OCI-LY3 (cell line): Measurements from ENCODE around the gene COL10A1.

Experiments used
- H2AFZ ChIP-seq: fragments of 200-600, 300-600 bp; shearing (Covaris generic); 2 replicates; pipeline ENCODE4 v1.6.0; 2014; ENCODE audit warnings: antibody characterized with exemption, low read depth, low read length
- H3K27ac ChIP-seq: fragments of 200-600, 300-600 bp; sonication (generic); 2 replicates; pipeline ENCODE4 v1.5.1; 2014; ENCODE audit warnings: mild to moderate bottlenecking, low read length, moderate library complexity, mixed read lengths
- H3K27me3 ChIP-seq: fragments of 200-600, 300-600 bp; sonication (generic); 2 replicates; pipeline ENCODE4 v1.6.1; 2014; ENCODE audit warnings: low read depth, low read length, mixed read lengths
- H3K36me3 ChIP-seq: fragments of 200-600, 300-600 bp; sonication (generic); replicated peaks from 2 replicates; pipeline ENCODE3; 2014; ENCODE audit warnings: low read depth, low read length, mixed read lengths
- H3K4me1 ChIP-seq: fragments of 300-600, 200-600 bp; sonication (generic); 2 replicates; pipeline ENCODE4 v1.6.1; 2014; ENCODE audit warnings: low read length, mixed read lengths
- H3K4me2 ChIP-seq: fragments of 200-600, 300-600 bp; sonication (generic); 2 replicates; pipeline ENCODE4 v1.6.1; 2014; ENCODE audit warnings: low read length, mixed read lengths
- H3K4me3 ChIP-seq: fragments of 300-600, 200-600 bp; sonication (generic); 2 replicates; pipeline ENCODE4 v1.5.1; 2014; ENCODE audit warnings: antibody characterized with exemption, mild to moderate bottlenecking, low read length, moderate library complexity
- H3K79me2 ChIP-seq: fragments of 300-600, 200-600 bp; shearing (Covaris generic); 2 replicates; pipeline ENCODE4 v1.6.1; 2014; ENCODE audit warnings: mild to moderate bottlenecking, low read length, mixed read lengths
- H3K9ac ChIP-seq: fragments of 300-600, 200-600 bp; shearing (Covaris generic); 2 replicates; pipeline ENCODE4 v1.6.0; 2014; ENCODE audit warnings: mild to moderate bottlenecking, low read length, moderate library complexity
- H3K9me3 ChIP-seq: fragments of 200-600, 300-600 bp; shearing (Covaris generic); 2 replicates; pipeline ENCODE4 v1.6.1; 2014; ENCODE audit warnings: low read length, mixed read lengths; ENCODE audit not compliant: insufficient read depth
- H4K20me1 ChIP-seq: fragments of 200-600, 300-600 bp; sonication (generic); 2 replicates; pipeline ENCODE4 v1.6.1; 2016; ENCODE audit warnings: low read length, mixed read lengths; ENCODE audit not compliant: insufficient read depth
- EZH2phosphoT487 ChIP-seq: fragments of 200-600 bp; shearing (Covaris generic); IDR thresholded peaks from 2 replicates; pipeline ENCODE4 v1.6.1; 2018; ENCODE audit warnings: antibody characterized with exemption, mixed run types, low read depth
- TF ChIP-seq, protein P1 (sequence below): fragments of 200-600, 300-600 bp; sonication (generic); IDR thresholded peaks from 2 replicates; pipeline ENCODE4 v1.5.1; 2014; ENCODE audit warnings: antibody characterized with exemption, low read length, low read depth

The COL10A1 gene

DNA sequence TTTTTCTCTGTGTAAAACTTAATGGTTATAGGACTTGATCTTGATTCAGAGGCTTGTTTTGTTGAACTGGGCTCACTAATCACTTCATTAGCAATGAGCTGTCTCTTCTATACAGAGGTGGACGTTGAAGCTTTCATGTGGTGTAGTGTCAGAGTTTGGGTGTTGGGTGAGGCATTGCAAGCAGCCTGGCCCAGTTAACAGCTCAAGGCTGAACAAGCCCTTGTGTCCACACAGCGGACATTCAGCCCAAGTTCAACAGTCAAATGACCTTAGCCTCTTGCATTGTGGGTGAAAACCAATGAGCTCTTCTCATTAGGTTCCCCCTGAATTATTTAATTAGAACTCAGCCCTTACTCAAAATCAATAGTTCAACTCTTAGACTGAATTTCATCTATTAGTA is 12.5 kb downstream of the COL10A1 start:
- Histone ChIP-seq H3K4me1 (no peaks in the 10 kb centered on the region), H3K79me2 (no peaks in the 10 kb centered on the region), H3K36me3 (peaks cover 19% of the 10 kb centered on the region), H2AFZ (no peak overlapping the region), H4K20me1 (no peaks in the 10 kb centered on the region), H3K27ac (no peak overlapping the region), H3K4me2 (no peak overlapping the region), H3K4me3 (no peak overlapping the region), H3K9ac (no peak overlapping the region), H3K9me3 (no peaks in the 10 kb centered on the region), H3K27me3 (no peaks in the 10 kb centered on the region)
- TF ChIP-seq, protein P1, sequence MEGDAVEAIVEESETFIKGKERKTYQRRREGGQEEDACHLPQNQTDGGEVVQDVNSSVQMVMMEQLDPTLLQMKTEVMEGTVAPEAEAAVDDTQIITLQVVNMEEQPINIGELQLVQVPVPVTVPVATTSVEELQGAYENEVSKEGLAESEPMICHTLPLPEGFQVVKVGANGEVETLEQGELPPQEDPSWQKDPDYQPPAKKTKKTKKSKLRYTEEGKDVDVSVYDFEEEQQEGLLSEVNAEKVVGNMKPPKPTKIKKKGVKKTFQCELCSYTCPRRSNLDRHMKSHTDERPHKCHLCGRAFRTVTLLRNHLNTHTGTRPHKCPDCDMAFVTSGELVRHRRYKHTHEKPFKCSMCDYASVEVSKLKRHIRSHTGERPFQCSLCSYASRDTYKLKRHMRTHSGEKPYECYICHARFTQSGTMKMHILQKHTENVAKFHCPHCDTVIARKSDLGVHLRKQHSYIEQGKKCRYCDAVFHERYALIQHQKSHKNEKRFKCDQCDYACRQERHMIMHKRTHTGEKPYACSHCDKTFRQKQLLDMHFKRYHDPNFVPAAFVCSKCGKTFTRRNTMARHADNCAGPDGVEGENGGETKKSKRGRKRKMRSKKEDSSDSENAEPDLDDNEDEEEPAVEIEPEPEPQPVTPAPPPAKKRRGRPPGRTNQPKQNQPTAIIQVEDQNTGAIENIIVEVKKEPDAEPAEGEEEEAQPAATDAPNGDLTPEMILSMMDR, result no peak

DNA sequence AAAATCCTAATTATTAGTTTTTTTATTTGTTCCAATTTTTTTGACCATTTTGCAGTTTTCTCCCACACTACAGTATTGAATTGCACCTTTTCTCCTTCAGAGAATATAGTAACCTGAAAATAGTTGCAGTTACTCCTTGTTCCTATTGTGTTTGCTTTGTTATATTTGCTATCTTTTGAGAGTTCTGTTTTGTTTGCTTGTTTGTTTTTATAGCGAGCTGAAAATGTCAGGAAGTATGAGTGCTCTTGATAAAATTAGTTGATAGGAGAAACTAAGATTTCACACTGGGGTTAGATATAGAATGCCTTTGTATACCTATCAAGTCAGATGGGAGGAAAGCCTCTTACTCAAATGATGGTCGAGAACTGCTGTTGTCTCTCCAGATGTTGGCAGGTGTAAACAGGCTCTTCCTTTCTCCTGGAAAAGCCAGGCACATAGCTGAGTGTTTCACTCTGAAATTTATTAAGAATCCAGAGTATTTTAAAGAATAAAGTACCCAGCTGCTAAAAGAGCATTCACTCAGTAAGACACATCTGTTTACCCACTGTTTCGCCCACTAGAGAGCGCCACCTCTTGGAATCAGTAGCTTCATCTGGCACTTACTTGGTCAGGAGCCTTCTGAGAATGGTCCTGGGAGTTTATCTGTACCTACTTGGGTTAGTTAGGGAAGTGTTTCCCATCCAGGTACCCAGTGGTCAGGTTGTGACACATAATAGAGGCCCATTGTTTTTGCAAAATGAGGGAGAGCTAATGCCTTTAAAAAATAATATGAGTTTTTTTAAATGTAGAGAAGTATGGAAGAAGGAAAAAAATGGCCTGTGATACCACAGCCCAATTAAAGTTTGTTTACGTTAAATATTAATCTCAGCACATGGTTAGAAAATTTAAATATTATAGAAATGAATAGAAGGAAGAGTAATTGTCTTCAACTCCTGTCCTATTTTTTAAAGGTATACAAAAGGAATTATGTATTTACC is 14.1 kb downstream of the COL10A1 start:
- no peak overlapping the region for H3K27ac ChIP-seq
- no peaks in the 10 kb centered on the region for H3K79me2 ChIP-seq
- H4K20me1 ChIP-seq, result no peaks in the 10 kb centered on the region
- no peak overlapping the region for H3K4me3 ChIP-seq
- no peaks in the 10 kb centered on the region for H3K4me1 ChIP-seq
- H3K9me3 ChIP-seq, result no peaks in the 10 kb centered on the region
- peaks cover 23% of the 10 kb centered on the region for H3K36me3 ChIP-seq
- no peak for TF ChIP-seq EZH2phosphoT487
- TF ChIP-seq, protein P1, result peak; percentile 65
- H2AFZ ChIP-seq, result no peak overlapping the region
- no peaks in the 10 kb centered on the region for H3K27me3 ChIP-seq
- H3K9ac ChIP-seq, result no peak overlapping the region
- H3K4me2 ChIP-seq, result no peak overlapping the region

DNA sequence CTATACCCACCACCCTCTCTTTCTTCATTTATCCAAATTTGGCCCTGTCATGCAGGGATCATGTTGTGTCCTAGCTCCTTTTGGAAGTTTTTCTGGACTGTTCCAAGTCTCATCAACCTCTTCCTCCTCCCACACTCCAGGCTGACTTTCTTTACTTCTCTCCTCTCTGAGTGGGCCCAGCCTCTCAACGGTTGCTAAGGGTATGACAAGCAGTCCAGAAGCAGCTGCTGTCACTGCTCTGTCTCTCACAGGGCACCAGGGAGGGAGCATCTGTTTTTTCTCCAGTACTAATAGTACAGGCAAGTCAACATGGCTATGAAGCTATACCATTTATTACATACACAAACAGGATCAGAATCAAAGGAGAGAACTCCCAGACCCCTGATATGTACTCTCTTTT is 17.1 kb downstream of the COL10A1 start:
- peaks cover 4% of the 10 kb centered on the region; the same call in 1 of the 2 replicates for H3K4me1 ChIP-seq

DNA sequence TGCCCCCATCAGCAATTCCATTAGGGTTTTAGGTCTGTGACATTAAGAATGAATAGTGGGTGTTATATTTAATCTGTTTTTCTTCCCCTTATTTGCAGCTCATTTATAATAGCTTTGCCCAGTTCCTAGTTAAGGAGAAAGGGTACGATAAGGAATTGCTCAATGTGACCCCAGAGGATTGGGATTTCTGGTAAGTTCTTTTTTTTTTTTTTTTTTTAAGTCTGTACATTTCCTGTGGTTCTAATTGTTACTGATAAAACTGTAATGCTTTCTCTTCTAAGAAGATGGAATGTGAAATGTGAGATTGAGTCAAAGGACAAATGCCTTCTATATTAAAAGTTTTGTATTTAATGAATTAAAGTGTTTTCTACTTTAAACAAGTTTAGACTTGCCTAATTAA is 19.8 kb downstream of the COL10A1 start:
- Histone ChIP-seq H3K27me3 (no peaks in the 10 kb centered on the region), H3K9me3 (no peaks in the 10 kb centered on the region), H3K27ac (no peak overlapping the region), H3K4me1 (peaks cover 19% of the 10 kb centered on the region), H3K36me3 (peaks cover 13% of the 10 kb centered on the region), H3K79me2 (peaks cover 34% of the 10 kb centered on the region), H3K9ac (no peak overlapping the region), H3K4me2 (no peak overlapping the region), H3K4me3 (no peak overlapping the region), H2AFZ (no peak overlapping the region), H4K20me1 (peaks cover 3% of the 10 kb centered on the region; the same call in 1 of the 2 replicates)
- no peak for TF ChIP-seq EZH2phosphoT487
- TF ChIP-seq, protein P1, result no peak

More for the DNA sequence above, 17.1 kb downstream of the COL10A1 start:
- Histone ChIP-seq H2AFZ (no peak overlapping the region), H3K79me2 (peaks cover 11% of the 10 kb centered on the region), H4K20me1 (peaks cover 3% of the 10 kb centered on the region; the same call in 1 of the 2 replicates), H3K36me3 (peaks cover 21% of the 10 kb centered on the region), H3K4me2 (no peak overlapping the region), H3K27me3 (no peaks in the 10 kb centered on the region), H3K9me3 (no peaks in the 10 kb centered on the region), H3K9ac (no peak overlapping the region), H3K4me3 (no peak overlapping the region), H3K27ac (no peak overlapping the region)
- TF ChIP-seq EZH2phosphoT487, result no peak
- TF ChIP-seq, protein P1, result no peak
